ENCODE measurements around the gene CDH24. TPM values are rescaled to one million over a fixed set of nuclear protein-coding genes. Genes with fewer than 3 reads are reported as not detected.
A peak's percentile ranks its signal among the peaks of the same experiment; 100 is the strongest.

The CDH24 gene
- total and polyA plus RNA-seq, 10 of the 15 experiments (the other 5 are each of a cell fraction or from before 2014, with no cell fraction given) = 0.10 to 1.5 (median 0.45) TPM; not detected in 2

- peak; percentile 18; the same call in 1 of the 2 replicates for TF ChIP-seq NKRF (conservative IDR thresholded peaks at IDR 0.05)
- no peak for TF ChIP-seq TCF3 (IDR thresholded peaks at IDR 0.05; ENCODE audit: borderline replicate concordance, insufficient read depth, low read depth, low read length)
- TF ChIP-seq FOXK2 (IDR thresholded peaks at IDR 0.05) = 0 out of 2 replicates have a peak, but pooled peaks have one; percentile 32
- 0 out of 2 replicates have a peak, but pooled peaks have one; percentile 42 for TF ChIP-seq POLR2AphosphoS2 (IDR thresholded peaks at IDR 0.05; ENCODE audit: low read depth, low read length)
- TF ChIP-seq NR2C2 (IDR thresholded peaks at IDR 0.05; ENCODE audit: borderline replicate concordance, control insufficient read depth, insufficient read length, low read depth) = no peak
- no peak for TF ChIP-seq CBX3 (IDR thresholded peaks at IDR 0.05; ENCODE audit: borderline replicate concordance, low read depth)
- no peak for TF ChIP-seq ATF2 (IDR thresholded peaks at IDR 0.05; ENCODE audit: low read length)
- peak; percentile 60; the same call in 1 of the 2 replicates for TF ChIP-seq NBN (IDR thresholded peaks at IDR 0.05)
- TF ChIP-seq ATF7 (IDR thresholded peaks at IDR 0.05; ENCODE audit: low read depth) = no peak
- TF ChIP-seq HDAC6 (IDR thresholded peaks at IDR 0.05; ENCODE audit: unreplicated experiment) = no peak
- TF ChIP-seq ZSCAN29 (IDR thresholded peaks at IDR 0.05) = no peak
- TF ChIP-seq IRF4 (IDR thresholded peaks at IDR 0.05; ENCODE audit: low read depth, low read length) = no peak
- TF ChIP-seq CBFB (IDR thresholded peaks at IDR 0.05; ENCODE audit: low read depth) = no peak
- TF ChIP-seq, protein P1, sequence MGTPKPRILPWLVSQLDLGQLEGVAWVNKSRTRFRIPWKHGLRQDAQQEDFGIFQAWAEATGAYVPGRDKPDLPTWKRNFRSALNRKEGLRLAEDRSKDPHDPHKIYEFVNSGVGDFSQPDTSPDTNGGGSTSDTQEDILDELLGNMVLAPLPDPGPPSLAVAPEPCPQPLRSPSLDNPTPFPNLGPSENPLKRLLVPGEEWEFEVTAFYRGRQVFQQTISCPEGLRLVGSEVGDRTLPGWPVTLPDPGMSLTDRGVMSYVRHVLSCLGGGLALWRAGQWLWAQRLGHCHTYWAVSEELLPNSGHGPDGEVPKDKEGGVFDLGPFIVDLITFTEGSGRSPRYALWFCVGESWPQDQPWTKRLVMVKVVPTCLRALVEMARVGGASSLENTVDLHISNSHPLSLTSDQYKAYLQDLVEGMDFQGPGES (IDR thresholded peaks at IDR 0.05) = no peak
- TF ChIP-seq MLLT1 (IDR thresholded peaks at IDR 0.05) = peak; percentile 34; the same call in 1 of the 2 replicates
- peak; percentile 32; the same call in 1 of the 2 replicates for TF ChIP-seq FOXM1 (IDR thresholded peaks at IDR 0.05; ENCODE audit: low read depth, low read length)
- peak; percentile 76; the same call in 1 of the 2 replicates for TF ChIP-seq EED (IDR thresholded peaks at IDR 0.05; ENCODE audit: low read depth)
- TF ChIP-seq HDGF (IDR thresholded peaks at IDR 0.05) = no peak
- TF ChIP-seq KLF5 (IDR thresholded peaks at IDR 0.05; ENCODE audit: partially characterized antibody) = no peak
- peak; percentile 89 to 93 for TF ChIP-seq BHLHE40 (IDR thresholded peaks at IDR 0.05; ENCODE audit: borderline replicate concordance in 1 of 2, low read depth in 2 of 2, low read length in 1 of 2)
- peak; percentile 79 to 81 for TF ChIP-seq IKZF2 (IDR thresholded peaks at IDR 0.05)
- TF ChIP-seq, protein P2, sequence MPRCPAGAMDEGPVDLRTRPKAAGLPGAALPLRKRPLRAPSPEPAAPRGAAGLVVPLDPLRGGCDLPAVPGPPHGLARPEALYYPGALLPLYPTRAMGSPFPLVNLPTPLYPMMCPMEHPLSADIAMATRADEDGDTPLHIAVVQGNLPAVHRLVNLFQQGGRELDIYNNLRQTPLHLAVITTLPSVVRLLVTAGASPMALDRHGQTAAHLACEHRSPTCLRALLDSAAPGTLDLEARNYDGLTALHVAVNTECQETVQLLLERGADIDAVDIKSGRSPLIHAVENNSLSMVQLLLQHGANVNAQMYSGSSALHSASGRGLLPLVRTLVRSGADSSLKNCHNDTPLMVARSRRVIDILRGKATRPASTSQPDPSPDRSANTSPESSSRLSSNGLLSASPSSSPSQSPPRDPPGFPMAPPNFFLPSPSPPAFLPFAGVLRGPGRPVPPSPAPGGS (IDR thresholded peaks at IDR 0.05; ENCODE audit: borderline replicate concordance, insufficient read depth, low read depth, low read length, poor library complexity, severe bottlenecking) = peak; percentile 80
- peak; percentile 64; the same call in 1 of the 2 replicates for TF ChIP-seq MTA3 (IDR thresholded peaks at IDR 0.05; ENCODE audit: borderline replicate concordance, low read length)
These were observed 685 bp upstream of the CDH24 start (continued) for GRCh38 chr14:23057757-23058653.
